Vagina (tissue), 2 donors: ENCODE results near the gene RC3H2. TPM values are rescaled to one million over a fixed set of nuclear protein-coding genes. Genes with fewer than 3 reads are reported as not detected.
A peak's percentile ranks its signal among the peaks of the same experiment; 100 is the strongest.

Experiments
- DNase-seq, 2 donors: peaks; one replicate each; pipeline ENCODE4 v3.0.0-alpha.2; 2017; ENCODE audit errors: extremely low spot score in 2 of 2
- H3K27ac ChIP-seq: fragments of 200-600 bp; sonication (generic); one replicate; pipeline ENCODE4 v1.5.1; 2019
- H3K27me3 ChIP-seq: fragments of 200-600 bp; sonication (generic); one replicate; pipeline ENCODE4 v1.5.1; 2019
- H3K36me3 ChIP-seq, 2 donors: fragments of 200-600 bp; sonication (generic); one replicate each; pipeline ENCODE4 v1.5.1; 2017 to 2019
- H3K4me1 ChIP-seq: fragments of 200-600 bp; sonication (generic); one replicate; pipeline ENCODE4 v1.5.1; 2019
- H3K4me3 ChIP-seq, 2 donors: fragments of 200-600 bp; sonication (generic); 1 replicate in 1 of 2; 2 replicates in 1 of 2; pipeline ENCODE4 v1.5.1; 2016 to 2019
- H3K9me3 ChIP-seq: fragments of 200-600 bp; sonication (generic); one replicate; pipeline ENCODE4 v1.5.1; 2019
- POLR2A ChIP-seq, 2 donors: fragments of 450-650 bp; IDR thresholded peaks; one replicate each; pipeline ENCODE4 v1.6.1; 2017; ENCODE audit warnings: antibody characterized with exemption in 2 of 2, mild to moderate bottlenecking in 2 of 2, moderate library complexity in 2 of 2
- POLR2AphosphoS5 ChIP-seq, 2 donors: sonication (generic); formaldehyde crosslinking; IDR thresholded peaks; one replicate each; pipeline ENCODE4 v1.9.0; 2017; ENCODE audit warnings: antibody characterized with exemption in 2 of 2, mild to moderate bottlenecking in 2 of 2, low read depth in 1 of 2; ENCODE audit not compliant: insufficient read depth in 1 of 2
- intact Hi-C: fragments of 100-400 bp; cut with DNase I; formaldehyde crosslinking; loops from one replicate; pipeline ENCODE4 v1.15.1; 2023
- total RNA-seq: library from RNA; depleted of rRNA; stranded (reverse); fragments of >200 nt; gene quantifications from one replicate; pipeline ENCODE4 v1.2.3, GENCODE V29; 2016
- TF ChIP-seq, protein P1 (sequence below), 3 experiments: fragments of 450-650 bp in 2 of 3; fragments of 200-600 bp in 1 of 3; sonication (generic) in 1 of 3; IDR thresholded peaks; one replicate each; pipeline ENCODE4 v1.5.1; 2017 to 2019; ENCODE audit warnings: antibody characterized with exemption in 3 of 3, mild to moderate bottlenecking in 2 of 3, moderate library complexity in 2 of 3

Gene RC3H2
- total RNA-seq, 1 donor from 2014 or later: 37.6 TPM

GRCh38 chr9:122940749-122941581 is 35.8 kb upstream of the RC3H2 start, which contains the start of gene RABGAP1:
RABGAP1 (plus strand) TSS chr9:122941020; CDS start chr9:122957060, 16,040 bp downstream.
- peaks cover 36% of the 10 kb centered on the region for H3K4me1 ChIP-seq
- H3K27ac ChIP-seq: peak within 1 kb of the TSS; percentile 89
- DNase-seq: peak; percentile 97 to 98
- intact Hi-C loops: no loop called here
- H3K9me3 ChIP-seq: no peaks in the 10 kb centered on the region
- H3K4me3 ChIP-seq: peak within 1 kb of the TSS; percentile 69 to 77
- H3K36me3 ChIP-seq: peaks cover 0 to 19% of the 10 kb centered on the region in 2 donors
- TF ChIP-seq POLR2A (IDR thresholded peaks at IDR 0.05): peak in 1 of 2 donors; percentile 76
- TF ChIP-seq, protein P1, sequence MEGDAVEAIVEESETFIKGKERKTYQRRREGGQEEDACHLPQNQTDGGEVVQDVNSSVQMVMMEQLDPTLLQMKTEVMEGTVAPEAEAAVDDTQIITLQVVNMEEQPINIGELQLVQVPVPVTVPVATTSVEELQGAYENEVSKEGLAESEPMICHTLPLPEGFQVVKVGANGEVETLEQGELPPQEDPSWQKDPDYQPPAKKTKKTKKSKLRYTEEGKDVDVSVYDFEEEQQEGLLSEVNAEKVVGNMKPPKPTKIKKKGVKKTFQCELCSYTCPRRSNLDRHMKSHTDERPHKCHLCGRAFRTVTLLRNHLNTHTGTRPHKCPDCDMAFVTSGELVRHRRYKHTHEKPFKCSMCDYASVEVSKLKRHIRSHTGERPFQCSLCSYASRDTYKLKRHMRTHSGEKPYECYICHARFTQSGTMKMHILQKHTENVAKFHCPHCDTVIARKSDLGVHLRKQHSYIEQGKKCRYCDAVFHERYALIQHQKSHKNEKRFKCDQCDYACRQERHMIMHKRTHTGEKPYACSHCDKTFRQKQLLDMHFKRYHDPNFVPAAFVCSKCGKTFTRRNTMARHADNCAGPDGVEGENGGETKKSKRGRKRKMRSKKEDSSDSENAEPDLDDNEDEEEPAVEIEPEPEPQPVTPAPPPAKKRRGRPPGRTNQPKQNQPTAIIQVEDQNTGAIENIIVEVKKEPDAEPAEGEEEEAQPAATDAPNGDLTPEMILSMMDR (IDR thresholded peaks at IDR 0.05): no peak
- peak; percentile 41 to 95 for TF ChIP-seq POLR2AphosphoS5 (IDR thresholded peaks at IDR 0.05; ENCODE audit: insufficient read depth in 1 of 2, low read depth in 1 of 2)
- no peaks in the 10 kb centered on the region for H3K27me3 ChIP-seq

DNA sequence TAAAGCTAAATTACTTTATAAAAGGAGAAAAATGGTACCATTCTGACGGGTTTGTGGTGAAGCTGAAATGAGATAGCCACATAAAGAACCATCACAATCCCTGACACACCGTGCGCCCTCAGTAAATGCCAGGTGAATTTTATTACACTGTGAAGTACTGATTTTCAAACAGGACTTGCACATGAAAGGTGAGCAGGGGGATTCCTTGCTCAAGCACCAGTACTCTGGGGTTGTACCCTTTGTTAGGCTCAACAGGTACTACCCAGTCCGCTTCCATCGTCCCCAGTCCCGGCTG is 35.2 kb upstream of the RC3H2 start:
- intact Hi-C loops: no loop called here
- H3K4me1 ChIP-seq: peaks cover 32% of the 10 kb centered on the region
- no peak for DNase-seq

GRCh38 chr9:122939601-122940000 is 34.4 kb upstream of the RC3H2 start:
- TF ChIP-seq, protein P1 (IDR thresholded peaks at IDR 0.05): no peak
- TF ChIP-seq POLR2A (IDR thresholded peaks at IDR 0.05) (no peak), POLR2AphosphoS5 (IDR thresholded peaks at IDR 0.05; ENCODE audit: insufficient read depth in 1 of 2, low read depth in 1 of 2) (no peak)
- Histone ChIP-seq H3K27me3 (no peaks in the 10 kb centered on the region), H3K4me3 (no peak overlapping the region), H3K27ac (no peak overlapping the region), H3K9me3 (no peaks in the 10 kb centered on the region), H3K36me3 (peaks cover 0 to 19% of the 10 kb centered on the region in 2 donors), H3K4me1 (peaks cover 28% of the 10 kb centered on the region)
- DNase-seq: no peak
- intact Hi-C loops: no loop called here

More for the DNA sequence above, 35.2 kb upstream of the RC3H2 start:
- Histone ChIP-seq H3K27me3 (no peaks in the 10 kb centered on the region), H3K36me3 (peaks cover 0 to 19% of the 10 kb centered on the region in 2 donors), H3K4me3 (peak overlapping the region; percentile 69 to 77), H3K9me3 (no peaks in the 10 kb centered on the region), H3K27ac (peak overlapping the region; percentile 89)
- TF ChIP-seq, protein P1 (IDR thresholded peaks at IDR 0.05): no peak
- TF ChIP-seq POLR2AphosphoS5 (IDR thresholded peaks at IDR 0.05; ENCODE audit: insufficient read depth in 1 of 2, low read depth in 1 of 2) (no peak), POLR2A (IDR thresholded peaks at IDR 0.05) (no peak)

- no peak overlapping the region for H3K27ac ChIP-seq
- H3K9me3 ChIP-seq: no peaks in the 10 kb centered on the region
- TF ChIP-seq, protein P1 (IDR thresholded peaks at IDR 0.05): no peak
- TF ChIP-seq POLR2AphosphoS5 (IDR thresholded peaks at IDR 0.05; ENCODE audit: insufficient read depth in 1 of 2, low read depth in 1 of 2) (no peak), POLR2A (IDR thresholded peaks at IDR 0.05) (no peak)
- intact Hi-C loops: no loop called here
- peaks cover 0 to 19% of the 10 kb centered on the region in 2 donors for H3K36me3 ChIP-seq
- no peak for DNase-seq
- peaks cover 36% of the 10 kb centered on the region for H3K4me1 ChIP-seq
- H3K27me3 ChIP-seq: no peaks in the 10 kb centered on the region
- H3K4me3 ChIP-seq: no peak overlapping the region
Observed at GRCh38 chr9:122936883-122937282, 31.7 kb upstream of the RC3H2 start.

- intact Hi-C loops: no loop called here
- Histone ChIP-seq H3K36me3 (peaks cover 0 to 19% of the 10 kb centered on the region in 2 donors), H3K4me1 (peaks cover 34% of the 10 kb centered on the region), H3K27me3 (no peaks in the 10 kb centered on the region), H3K4me3 (no peak overlapping the region), H3K9me3 (no peaks in the 10 kb centered on the region), H3K27ac (no peak overlapping the region)
- TF ChIP-seq POLR2AphosphoS5 (IDR thresholded peaks at IDR 0.05; ENCODE audit: insufficient read depth in 1 of 2, low read depth in 1 of 2) (no peak), POLR2A (IDR thresholded peaks at IDR 0.05) (no peak)
- TF ChIP-seq, protein P1 (IDR thresholded peaks at IDR 0.05): no peak
- DNase-seq: no peak
Observed at GRCh38 chr9:122936464-122936863, 31.3 kb upstream of the RC3H2 start.
